Measurements from ENCODE around the gene CDH13.

GRCh38 chr16:83113317-83113716 lies 486.5 kb downstream of the CDH13 start:
- TF ChIP-seq CTCF (IDR thresholded peaks at IDR 0.05), result 0 out of 3 replicates have a peak, but pooled peaks have one; percentile 7
- TF ChIP-seq CHD4 (IDR thresholded peaks at IDR 0.05; ENCODE audit: borderline replicate concordance), result no peak
- no peak for TF ChIP-seq KDM1A (IDR thresholded peaks at IDR 0.05; ENCODE audit: low read depth)
- no peak for TF ChIP-seq BHLHE40 (IDR thresholded peaks at IDR 0.05; ENCODE audit: low read depth, low read length)
- no peak for TF ChIP-seq HOXA7 (CRISPR knock-in tag; IDR thresholded peaks at IDR 0.05)
- no peak for TF ChIP-seq EP300 (IDR thresholded peaks at IDR 0.05)
- TF ChIP-seq FOXS1 (CRISPR knock-in tag; IDR thresholded peaks at IDR 0.05), result no peak
- no peak for TF ChIP-seq POLR2A (IDR thresholded peaks at IDR 0.05; ENCODE audit: low read length)
- TF ChIP-seq PHF8 (IDR thresholded peaks at IDR 0.05; ENCODE audit: borderline replicate concordance, low read depth), result no peak
